ENCODE data around the gene HNRNPF. TPM values are rescaled to one million over a fixed set of nuclear protein-coding genes. Genes with fewer than 3 reads are reported as not detected.
"Not testable (repeated sequence)": the region's sequence is repeated elsewhere in the genome, so short reads cannot be mapped to it uniquely, and the experiment has no call there.

The HNRNPF gene
- 302 and 345 TPM in 2 replicates for total RNA-seq

GRCh38 chr10:43408710-43409384 is at the start of gene HNRNPF:
Gene HNRNPF, minus strand, starts transcription at chr10:43409186. Its CDS starts 21,302 bp downstream, at chr10:43387884.
- peak; percentile 78 for DNase-seq (ENCODE audit: low read depth)

- no peak for DNase-seq (ENCODE audit: low read depth)
Observed at GRCh38 chr10:43458227-43458626, 49.2 kb upstream of the HNRNPF start.

GRCh38 chr10:43456561-43456960 is 47.6 kb upstream of the HNRNPF start:
- not testable (repeated sequence) for DNase-seq (ENCODE audit: low read depth)

- DNase-seq (ENCODE audit: low read depth) = not testable (repeated sequence)
Observed at GRCh38 chr10:43454025-43454424, 45.0 kb upstream of the HNRNPF start.

- no peak for DNase-seq (ENCODE audit: low read depth)
Observed at GRCh38 chr10:43453266-43453831, 44.4 kb upstream of the HNRNPF start.

GRCh38 chr10:43452356-43452914 is 43.4 kb upstream of the HNRNPF start:
- DNase-seq (ENCODE audit: low read depth) = no peak

- DNase-seq (ENCODE audit: low read depth) = no peak
Observed at GRCh38 chr10:43448742-43449141, 39.8 kb upstream of the HNRNPF start.

GRCh38 chr10:43446219-43447017 is 37.4 kb upstream of the HNRNPF start:
- DNase-seq (ENCODE audit: low read depth) = not testable (repeated sequence)

GRCh38 chr10:43444897-43445466 is 36.0 kb upstream of the HNRNPF start:
- no peak for DNase-seq (ENCODE audit: low read depth)

GRCh38 chr10:43444323-43444722 is 35.3 kb upstream of the HNRNPF start:
- DNase-seq (ENCODE audit: low read depth) = no peak

- DNase-seq (ENCODE audit: low read depth) = no peak
Observed at GRCh38 chr10:43440463-43441134, 31.6 kb upstream of the HNRNPF start.

GRCh38 chr10:43437141-43437870 is 28.3 kb upstream of the HNRNPF start:
- no peak for DNase-seq (ENCODE audit: low read depth)

GRCh38 chr10:43436291-43437140 is 27.5 kb upstream of the HNRNPF start, which contains the start of gene ZNF487:
Gene ZNF487, plus strand, starts transcription at chr10:43437111. Its CDS starts 38,703 bp downstream, at chr10:43475814.
- DNase-seq (ENCODE audit: low read depth) = peak; percentile 76

- no peak for DNase-seq (ENCODE audit: low read depth)
Observed at GRCh38 chr10:43430926-43431663, 22.1 kb upstream of the HNRNPF start.

- DNase-seq (ENCODE audit: low read depth) = no peak
Observed at GRCh38 chr10:43427166-43427825, 18.3 kb upstream of the HNRNPF start.

GRCh38 chr10:43426476-43426875 is 17.5 kb upstream of the HNRNPF start:
- DNase-seq (ENCODE audit: low read depth) = not testable (repeated sequence)

GRCh38 chr10:43424416-43424815 is 15.4 kb upstream of the HNRNPF start:
- DNase-seq (ENCODE audit: low read depth) = peak; percentile 40

GRCh38 chr10:43421944-43422343 is 13.0 kb upstream of the HNRNPF start:
- not testable (repeated sequence) for DNase-seq (ENCODE audit: low read depth)

All from renal cortical epithelial cell (primary cell).